Activated CD8-positive, alpha-beta T cell treated with anti-CD3 and anti-CD28 coated beads, Interleukin-2, amount 10 ng/mL, durations not matched to agents 7 days and 5 days (primary cell): ENCODE results near the gene TSPAN15. TPM values are rescaled to one million over a fixed set of nuclear protein-coding genes. Genes with fewer than 3 reads are reported as not detected.
A peak's percentile ranks its signal among the peaks of the same experiment; 100 is the strongest.
"Not testable (repeated sequence)": the region's sequence is repeated elsewhere in the genome, so short reads cannot be mapped to it uniquely, and the experiment has no call there.

ENCODE experiments used
- ATAC-seq: fragments of 150-1000 bp; cut with Tn5 transposase; one replicate; pipeline ENCODE4 v1.10.0; 2021; ENCODE audit warnings: moderate library complexity
- CTCF ChIA-PET: fragments of 350-600 bp; sonication (Branson Sonifier 250); formaldehyde crosslinking; loops from one replicate; lab custom pipeline; 2021; ENCODE audit warnings: antibody characterized with exemption; lab: Charles Lee
- POLR2A ChIA-PET: fragments of 350-600 bp; sonication (Branson Sonifier 250); formaldehyde crosslinking; loops from one replicate; lab custom pipeline; 2021; ENCODE audit warnings: antibody characterized with exemption; lab: Charles Lee
- DNase-seq: peaks from one replicate; pipeline ENCODE4 v3.0.0-alpha.2; 2020
- H3K27ac Mint-ChIP-seq: one replicate; pipeline ENCODE4 v1.8.0; 2021; ENCODE audit warnings: mild to moderate bottlenecking, mixed read lengths
- H3K27me3 Mint-ChIP-seq: one replicate; pipeline ENCODE4 v1.8.0; 2021; ENCODE audit warnings: low read depth, mixed read lengths
- H3K36me3 Mint-ChIP-seq: one replicate; pipeline ENCODE4 v1.8.0; 2021; ENCODE audit warnings: low read depth, mixed read lengths
- H3K4me1 Mint-ChIP-seq: one replicate; pipeline ENCODE4 v1.8.0; 2021; ENCODE audit warnings: low read depth, mixed read lengths
- H3K4me3 Mint-ChIP-seq: one replicate; pipeline ENCODE4 v1.8.0; 2021; ENCODE audit warnings: mild to moderate bottlenecking, mixed read lengths
- H3K9me3 Mint-ChIP-seq: one replicate; pipeline ENCODE4 v1.8.0; 2022; ENCODE audit warnings: mixed read lengths; ENCODE audit not compliant: insufficient read depth
- total RNA-seq, 2 experiments: library from RNA; stranded (reverse); gene quantifications; one replicate each; pipeline ENCODE4 v1.2.3, GENCODE V29; 2021

Gene TSPAN15
- total RNA-seq, 2 experiments from 2014 or later = 3.8 to 4.7 TPM

- POLR2A ChIA-PET = no interaction called here
- CTCF ChIA-PET = interaction anchor here (4.5 to 10.0 kb wide), 2 partner anchors 105 to 125 kb away, joined by 22 to 314 read pairs; no protein-coding TSS in a partner anchor
- Mint-ChIP-seq H3K4me1 (peaks cover 3% of the 10 kb centered on the region), H3K9me3 (no peaks in the 10 kb centered on the region), H3K4me3 (no peak overlapping the region), H3K27me3 (peaks cover 39% of the 10 kb centered on the region), H3K36me3 (no peaks in the 10 kb centered on the region), H3K27ac (no peak overlapping the region)
- DNase-seq (no peak), ATAC-seq (no peak)
Measured at GRCh38 chr10:69512901-69513300, 61.6 kb downstream of the TSPAN15 start.

- no peak for ATAC-seq
- CTCF ChIA-PET = interaction anchor here (1.0 to 10.0 kb wide), 5 partner anchors 48 to 124 kb away, joined by 3 to 314 read pairs (median 9); partner anchors contain the start of gene FAM241B
- no peaks in the 10 kb centered on the region for H3K9me3 Mint-ChIP-seq
- POLR2A ChIA-PET = no interaction called here
- no peak overlapping the region for H3K27ac Mint-ChIP-seq
- peaks cover under 1% of the 10 kb centered on the region for H3K4me1 Mint-ChIP-seq
- no peaks in the 10 kb centered on the region for H3K36me3 Mint-ChIP-seq
- DNase-seq = no peak
- H3K27me3 Mint-ChIP-seq = peaks cover 39% of the 10 kb centered on the region
- H3K4me3 Mint-ChIP-seq = no peak overlapping the region
Measured at GRCh38 chr10:69513617-69514016, 62.4 kb downstream of the TSPAN15 start.

GRCh38 chr10:69515699-69516259 is 64.5 kb downstream of the TSPAN15 start:
- CTCF ChIA-PET = interaction anchor here (0.7 to 10.0 kb wide), 44 partner anchors 9 to 399 kb away, joined by 3 to 314 read pairs (median 4); partner anchors contain the start of gene COL13A1
- H3K27ac Mint-ChIP-seq = no peak overlapping the region

GRCh38 chr10:69516316-69516715 is 65.1 kb downstream of the TSPAN15 start:
- H3K27me3 Mint-ChIP-seq = peaks cover 30% of the 10 kb centered on the region
- peak; percentile 66 for DNase-seq
- no peaks in the 10 kb centered on the region for H3K4me1 Mint-ChIP-seq
- POLR2A ChIA-PET = interaction anchor here (1.2 kb wide), 1 partner anchor 119 kb away, joined by 5 read pairs; no protein-coding TSS in a partner anchor
- no peaks in the 10 kb centered on the region for H3K36me3 Mint-ChIP-seq
- CTCF ChIA-PET = interaction anchor here (0.7 to 10.0 kb wide), 19 partner anchors 8 to 399 kb away, joined by 3 to 314 read pairs (median 9); partner anchors contain the start of gene COL13A1
- peak; percentile 85 for ATAC-seq
- no peak overlapping the region for H3K27ac Mint-ChIP-seq
- H3K4me3 Mint-ChIP-seq = no peak overlapping the region
- H3K9me3 Mint-ChIP-seq = no peaks in the 10 kb centered on the region

More at GRCh38 chr10:69515699-69516259, 64.5 kb downstream of the TSPAN15 start:
- peak; percentile 94 for ATAC-seq
- no peak overlapping the region for H3K4me3 Mint-ChIP-seq
- DNase-seq = peak; percentile 85
- peaks cover 34% of the 10 kb centered on the region for H3K27me3 Mint-ChIP-seq
- no peaks in the 10 kb centered on the region for H3K4me1 Mint-ChIP-seq
- no peaks in the 10 kb centered on the region for H3K36me3 Mint-ChIP-seq
- no peaks in the 10 kb centered on the region for H3K9me3 Mint-ChIP-seq
- POLR2A ChIA-PET = interaction anchor here (0.6 to 1.2 kb wide), 4 partner anchors 19 to 121 kb away, joined by 3 to 6 read pairs (median 4); no protein-coding TSS in a partner anchor

GRCh38 chr10:69516796-69517195 is 65.5 kb downstream of the TSPAN15 start:
- Mint-ChIP-seq H3K9me3 (no peaks in the 10 kb centered on the region), H3K36me3 (no peaks in the 10 kb centered on the region), H3K27ac (no peak overlapping the region), H3K4me3 (no peak overlapping the region), H3K27me3 (peaks cover 26% of the 10 kb centered on the region), H3K4me1 (no peaks in the 10 kb centered on the region)
- ATAC-seq = no peak
- no peak for DNase-seq
- ChIA-PET POLR2A (no interaction called here), CTCF (interaction anchor here (0.6 to 10.0 kb wide), 9 partner anchors 8 to 398 kb away, joined by 3 to 314 read pairs (median 10); no protein-coding TSS in a partner anchor)

- POLR2A ChIA-PET = no interaction called here
- no peak overlapping the region for H3K4me3 Mint-ChIP-seq
- no peaks in the 10 kb centered on the region for H3K36me3 Mint-ChIP-seq
Measured at GRCh38 chr10:69517271-69517848, 66.1 kb downstream of the TSPAN15 start.

GRCh38 chr10:69527961-69528360 is 76.7 kb downstream of the TSPAN15 start:
- ChIA-PET CTCF (interaction anchor here (1.2 to 3.5 kb wide), 6 partner anchors 12 to 387 kb away, joined by 3 to 14 read pairs (median 4); no protein-coding TSS in a partner anchor), POLR2A (no interaction called here)
- ATAC-seq (no peak), DNase-seq (no peak)
- no peaks in the 10 kb centered on the region for H3K4me1 Mint-ChIP-seq
- H3K4me3 Mint-ChIP-seq = no peak overlapping the region
- H3K27me3 Mint-ChIP-seq = peaks cover 21% of the 10 kb centered on the region
- no peaks in the 10 kb centered on the region for H3K9me3 Mint-ChIP-seq
- no peak overlapping the region for H3K27ac Mint-ChIP-seq
- no peaks in the 10 kb centered on the region for H3K36me3 Mint-ChIP-seq

More at GRCh38 chr10:69517271-69517848, 66.1 kb downstream of the TSPAN15 start:
- no peaks in the 10 kb centered on the region for H3K9me3 Mint-ChIP-seq
- CTCF ChIA-PET = interaction anchor here (0.6 to 10.0 kb wide), 4 partner anchors 33 to 398 kb away, joined by 3 to 314 read pairs (median 9); no protein-coding TSS in a partner anchor
- H3K4me1 Mint-ChIP-seq = no peaks in the 10 kb centered on the region
- DNase-seq (no peak), ATAC-seq (no peak)
- no peak overlapping the region for H3K27ac Mint-ChIP-seq
- peaks cover 24% of the 10 kb centered on the region for H3K27me3 Mint-ChIP-seq

- H3K27me3 Mint-ChIP-seq = peaks cover 23% of the 10 kb centered on the region
Measured at GRCh38 chr10:69533658-69534057, 82.4 kb downstream of the TSPAN15 start.

GRCh38 chr10:69536521-69536920 is 85.3 kb downstream of the TSPAN15 start:
- H3K27ac Mint-ChIP-seq, DNase-seq, H3K36me3 Mint-ChIP-seq, POLR2A ChIA-PET, H3K4me3 Mint-ChIP-seq, H3K4me1 Mint-ChIP-seq, ATAC-seq, H3K9me3 Mint-ChIP-seq, CTCF ChIA-PET: not testable (repeated sequence)
- H3K27me3 Mint-ChIP-seq = peaks cover 32% of the 10 kb centered on the region

More at GRCh38 chr10:69533658-69534057, 82.4 kb downstream of the TSPAN15 start:
- CTCF ChIA-PET = no interaction called here
- no peak for ATAC-seq
- POLR2A ChIA-PET = no interaction called here
- H3K4me1 Mint-ChIP-seq = no peaks in the 10 kb centered on the region
- no peaks in the 10 kb centered on the region for H3K9me3 Mint-ChIP-seq
- DNase-seq = no peak
- H3K36me3 Mint-ChIP-seq = no peaks in the 10 kb centered on the region
- H3K4me3 Mint-ChIP-seq = no peak overlapping the region
- no peak overlapping the region for H3K27ac Mint-ChIP-seq

- Mint-ChIP-seq H3K4me3 (no peak overlapping the region), H3K36me3 (no peaks in the 10 kb centered on the region), H3K27me3 (peaks cover 32% of the 10 kb centered on the region), H3K9me3 (peaks cover 16% of the 10 kb centered on the region), H3K4me1 (no peaks in the 10 kb centered on the region), H3K27ac (no peak overlapping the region)
- CTCF ChIA-PET = no interaction called here
- POLR2A ChIA-PET = no interaction called here
- ATAC-seq (no peak), DNase-seq (no peak)
Measured at GRCh38 chr10:69537449-69537848, 86.2 kb downstream of the TSPAN15 start.

GRCh38 chr10:69538461-69538860 is 87.2 kb downstream of the TSPAN15 start:
- H3K36me3 Mint-ChIP-seq = no peaks in the 10 kb centered on the region
- no peak for DNase-seq
- peaks cover 23% of the 10 kb centered on the region for H3K27me3 Mint-ChIP-seq
- H3K4me1 Mint-ChIP-seq = no peaks in the 10 kb centered on the region
- POLR2A ChIA-PET = no interaction called here
- H3K4me3 Mint-ChIP-seq = no peak overlapping the region
- CTCF ChIA-PET = interaction anchor here (0.8 kb wide), 1 partner anchor 23 kb away, joined by 3 read pairs; no protein-coding TSS in a partner anchor
- ATAC-seq = no peak
- H3K27ac Mint-ChIP-seq = no peak overlapping the region
- H3K9me3 Mint-ChIP-seq = peaks cover 16% of the 10 kb centered on the region

- Mint-ChIP-seq H3K4me1 (no peaks in the 10 kb centered on the region), H3K27ac (no peak overlapping the region), H3K9me3 (peaks cover 16% of the 10 kb centered on the region), H3K36me3 (no peaks in the 10 kb centered on the region), H3K27me3 (peaks cover 17% of the 10 kb centered on the region), H3K4me3 (no peak overlapping the region)
- ChIA-PET CTCF (no interaction called here), POLR2A (no interaction called here)
- DNase-seq (no peak), ATAC-seq (no peak)
Measured at GRCh38 chr10:69541463-69541862, 90.2 kb downstream of the TSPAN15 start.
